Camera-type eye (tissue), 1 donor: Measurements from ENCODE around the gene AKAP17A. TPM values are rescaled to one million over a fixed set of nuclear protein-coding genes. Genes with fewer than 3 reads are reported as not detected.

Experiments used
- total RNA-seq: library from RNA; depleted of rRNA; stranded (reverse); fragments of >200 nt; gene quantifications from one replicate; pipeline ENCODE4 v1.2.3, GENCODE V29; 2014

AKAP17A gene, protein sequence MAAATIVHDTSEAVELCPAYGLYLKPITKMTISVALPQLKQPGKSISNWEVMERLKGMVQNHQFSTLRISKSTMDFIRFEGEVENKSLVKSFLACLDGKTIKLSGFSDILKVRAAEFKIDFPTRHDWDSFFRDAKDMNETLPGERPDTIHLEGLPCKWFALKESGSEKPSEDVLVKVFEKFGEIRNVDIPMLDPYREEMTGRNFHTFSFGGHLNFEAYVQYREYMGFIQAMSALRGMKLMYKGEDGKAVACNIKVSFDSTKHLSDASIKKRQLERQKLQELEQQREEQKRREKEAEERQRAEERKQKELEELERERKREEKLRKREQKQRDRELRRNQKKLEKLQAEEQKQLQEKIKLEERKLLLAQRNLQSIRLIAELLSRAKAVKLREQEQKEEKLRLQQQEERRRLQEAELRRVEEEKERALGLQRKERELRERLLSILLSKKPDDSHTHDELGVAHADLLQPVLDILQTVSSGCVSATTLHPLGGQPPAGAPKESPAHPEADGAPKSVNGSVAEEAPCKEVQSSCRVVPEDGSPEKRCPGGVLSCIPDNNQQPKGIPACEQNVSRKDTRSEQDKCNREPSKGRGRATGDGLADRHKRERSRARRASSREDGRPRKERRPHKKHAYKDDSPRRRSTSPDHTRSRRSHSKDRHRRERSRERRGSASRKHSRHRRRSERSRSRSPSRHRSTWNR
- total RNA-seq = 49.3 TPM

DNA sequence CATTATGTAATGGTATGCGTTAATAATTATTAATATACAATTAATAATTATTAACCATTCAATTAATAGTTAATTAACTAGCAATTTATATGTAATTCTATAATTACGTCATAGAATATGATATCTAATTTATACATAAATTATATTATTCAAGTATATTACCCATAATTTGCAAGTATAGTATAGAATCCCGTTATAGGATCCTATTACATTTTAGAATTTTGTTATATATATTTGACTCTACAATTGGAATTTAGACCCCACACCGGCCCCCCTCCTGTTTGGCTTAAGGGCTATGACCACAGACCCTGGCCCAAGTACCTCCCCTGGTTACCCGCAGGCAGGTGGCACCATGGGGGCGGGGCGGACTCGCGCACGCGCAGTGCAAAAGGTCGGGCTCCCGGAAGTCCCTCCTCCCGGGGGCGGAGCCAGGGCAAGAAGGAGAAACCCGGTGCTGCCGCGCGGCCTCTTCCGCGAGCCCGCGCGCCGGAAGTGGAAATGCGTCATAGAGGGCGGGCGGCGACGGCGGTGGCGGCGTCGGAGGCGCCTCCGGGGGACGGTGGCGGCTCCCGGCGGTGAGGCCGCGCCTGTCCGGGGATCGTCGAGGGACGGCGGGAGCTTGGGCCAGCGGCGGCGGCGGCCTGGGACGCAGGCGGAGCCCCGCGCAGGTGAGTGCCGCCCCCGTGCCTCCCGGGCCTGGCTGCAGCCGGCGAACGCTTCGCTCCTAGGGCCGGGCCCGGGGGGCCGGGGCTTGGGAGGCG lies at the start of gene AKAP17A:
TSS of gene AKAP17A (plus strand) at position 503 of the 761 bp plus-strand sequence. CDS start 1,859 bp downstream, outside the sequence.

DNA sequence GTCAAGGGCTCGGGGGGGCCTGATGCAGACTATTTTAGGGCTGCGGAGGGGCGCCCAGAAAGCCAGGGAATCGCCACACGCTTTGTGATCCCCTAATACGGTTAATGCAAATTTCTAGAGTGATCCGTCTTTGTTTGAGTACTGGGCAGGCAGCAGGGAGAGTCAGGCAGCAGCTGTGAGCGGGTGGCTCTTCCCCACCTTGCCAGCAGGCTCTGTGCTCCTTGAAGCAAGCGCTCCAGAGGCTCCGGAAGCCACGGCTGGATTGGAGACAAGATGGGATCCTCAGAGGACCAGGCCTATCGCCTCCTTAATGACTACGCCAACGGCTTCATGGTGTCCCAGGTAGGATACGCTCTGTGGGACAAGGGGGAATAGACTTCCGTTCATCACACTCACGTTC lies 23.5 kb downstream of the AKAP17A start, which contains the start of gene ASMT:
TSS of gene ASMT (plus strand) at position 133 of the 400 bp plus-strand sequence. CDS start at position 274, 141 bp downstream.

Other genes with a start within 250 kb of the AKAP17A start
- 195 TPM for gene SLC25A6, start 199.5 kb upstream of the AKAP17A start, total RNA-seq
- 22.1 TPM for gene ASMTL, start 138.7 kb upstream of the AKAP17A start, total RNA-seq
- 1.4 TPM for gene P2RY8, start 54.4 kb upstream of the AKAP17A start, total RNA-seq
- 1.2 TPM for gene ASMT, start 23.5 kb downstream of the AKAP17A start, total RNA-seq